Mucosa of descending colon (tissue), 3 donors: ENCODE measurements around the gene ATP2A3. TPM values are rescaled to one million over a fixed set of nuclear protein-coding genes. Genes with fewer than 3 reads are reported as not detected.
A peak's percentile ranks its signal among the peaks of the same experiment; 100 is the strongest.

Source experiments
- ATAC-seq: fragments of 200-7000 bp; cut with Tn5 transposase; one replicate; pipeline ENCODE4 v1.9.1; 2020; ENCODE audit warnings: mild to moderate bottlenecking, moderate library complexity
- DNase-seq, 3 donors: peaks; one replicate each; pipeline ENCODE4 v3.0.0-alpha.2; 2020
- H3K36me3 ChIP-seq: fragments of 200-600 bp; one replicate; pipeline ENCODE4 v1.8.0; 2021; ENCODE audit warnings: low read depth, mild to moderate bottlenecking
- H3K4me1 ChIP-seq: fragments of 200-600 bp; one replicate; pipeline ENCODE4 v1.8.0; 2021; ENCODE audit warnings: low read depth, mild to moderate bottlenecking
- H3K4me3 ChIP-seq: fragments of 200-600 bp; one replicate; pipeline ENCODE4 v1.8.0; 2021; ENCODE audit warnings: mild to moderate bottlenecking
- H3K9me3 ChIP-seq: fragments of 200-600 bp; one replicate; pipeline ENCODE4 v1.8.0; 2021; ENCODE audit warnings: mild to moderate bottlenecking
- intact Hi-C, 2 donors: fragments of 100-400 bp; cut with DNase I in 1 of 2; cut with micrococcal nuclease in 1 of 2; formaldehyde crosslinking; loops; one replicate each; pipeline versions ENCODE4 v1.11.0 to v1.11.1; 2022; cut with DNase I, micrococcal nuclease
- total RNA-seq, 3 donors: library from RNA; stranded (reverse); fragmentation: NEBNext Ultra II Directional in 2 of 3; extraction: Animal tissue kit (Norgen Biotek cat#: 25700) in 2 of 3; gene quantifications; one replicate each; pipeline versions ENCODE4 v1.2.1 to v1.2.4, GENCODE V29; 2021 to 2023
- TF ChIP-seq, protein P1 (sequence below): fragments of 200-600 bp; IDR thresholded peaks from one replicate; pipeline ENCODE4 v1.8.0; 2022; ENCODE audit warnings: antibody characterized with exemption, mild to moderate bottlenecking
- donor health status: DM: no; HTN: no; CAD: no; lungs with moderate emphysema.
- donor health status: DM: no; HTN: no; CAD: no.
- donor health status: DM: no; HTN: yes; CAD: no.

The ATP2A3 gene
- total RNA-seq, 3 donors from 2014 or later: 72.8 to 253 (median 247) TPM

DNA sequence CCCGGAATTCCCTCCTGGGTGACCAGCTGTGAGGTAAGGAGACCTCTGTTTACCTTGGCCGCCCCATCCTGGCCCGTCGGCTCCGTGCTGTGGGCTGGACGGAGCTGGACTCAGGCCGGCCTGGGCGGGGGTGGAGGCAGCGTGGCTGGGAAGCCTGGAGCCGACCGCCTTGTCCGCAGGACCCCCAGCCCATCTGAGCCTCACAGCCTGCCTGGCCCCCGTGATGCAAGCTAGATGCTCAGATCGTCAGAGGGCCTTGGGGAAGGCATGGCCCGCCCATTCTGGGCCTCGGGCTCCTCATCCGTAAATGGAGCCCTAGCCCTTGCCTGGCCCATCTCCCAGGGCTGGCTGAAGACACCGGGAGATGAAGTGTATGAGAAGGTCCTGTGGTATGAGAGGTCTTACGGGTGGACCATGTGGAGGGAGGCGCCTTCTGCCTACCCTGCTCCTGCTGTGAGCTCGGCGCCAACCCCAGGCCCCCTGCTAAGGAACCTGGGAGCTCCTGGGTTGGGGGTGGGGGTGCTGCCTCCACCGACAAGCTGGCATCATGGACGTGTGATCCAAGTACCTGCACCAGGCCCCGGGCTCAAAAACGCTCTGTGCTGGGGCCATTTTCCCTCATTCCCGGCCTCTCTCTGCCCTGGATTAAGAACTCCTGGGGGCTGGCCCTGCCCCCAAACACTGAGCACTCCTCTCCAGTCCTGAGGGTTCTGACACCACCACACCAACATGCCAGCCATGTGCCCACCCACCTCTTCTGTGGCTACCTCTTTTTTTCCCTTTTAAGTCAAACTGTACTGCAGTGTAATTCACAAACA lies 42.5 kb downstream of the ATP2A3 start:
- intact Hi-C loops: no loop called here
- Histone ChIP-seq H3K4me1 (peaks cover 17% of the 10 kb centered on the region), H3K4me3 (no peak overlapping the region), H3K9me3 (no peaks in the 10 kb centered on the region), H3K36me3 (no peaks in the 10 kb centered on the region)
- TF ChIP-seq, protein P1, sequence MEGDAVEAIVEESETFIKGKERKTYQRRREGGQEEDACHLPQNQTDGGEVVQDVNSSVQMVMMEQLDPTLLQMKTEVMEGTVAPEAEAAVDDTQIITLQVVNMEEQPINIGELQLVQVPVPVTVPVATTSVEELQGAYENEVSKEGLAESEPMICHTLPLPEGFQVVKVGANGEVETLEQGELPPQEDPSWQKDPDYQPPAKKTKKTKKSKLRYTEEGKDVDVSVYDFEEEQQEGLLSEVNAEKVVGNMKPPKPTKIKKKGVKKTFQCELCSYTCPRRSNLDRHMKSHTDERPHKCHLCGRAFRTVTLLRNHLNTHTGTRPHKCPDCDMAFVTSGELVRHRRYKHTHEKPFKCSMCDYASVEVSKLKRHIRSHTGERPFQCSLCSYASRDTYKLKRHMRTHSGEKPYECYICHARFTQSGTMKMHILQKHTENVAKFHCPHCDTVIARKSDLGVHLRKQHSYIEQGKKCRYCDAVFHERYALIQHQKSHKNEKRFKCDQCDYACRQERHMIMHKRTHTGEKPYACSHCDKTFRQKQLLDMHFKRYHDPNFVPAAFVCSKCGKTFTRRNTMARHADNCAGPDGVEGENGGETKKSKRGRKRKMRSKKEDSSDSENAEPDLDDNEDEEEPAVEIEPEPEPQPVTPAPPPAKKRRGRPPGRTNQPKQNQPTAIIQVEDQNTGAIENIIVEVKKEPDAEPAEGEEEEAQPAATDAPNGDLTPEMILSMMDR: no peak
- DNase-seq (no peak), ATAC-seq (no peak)

DNA sequence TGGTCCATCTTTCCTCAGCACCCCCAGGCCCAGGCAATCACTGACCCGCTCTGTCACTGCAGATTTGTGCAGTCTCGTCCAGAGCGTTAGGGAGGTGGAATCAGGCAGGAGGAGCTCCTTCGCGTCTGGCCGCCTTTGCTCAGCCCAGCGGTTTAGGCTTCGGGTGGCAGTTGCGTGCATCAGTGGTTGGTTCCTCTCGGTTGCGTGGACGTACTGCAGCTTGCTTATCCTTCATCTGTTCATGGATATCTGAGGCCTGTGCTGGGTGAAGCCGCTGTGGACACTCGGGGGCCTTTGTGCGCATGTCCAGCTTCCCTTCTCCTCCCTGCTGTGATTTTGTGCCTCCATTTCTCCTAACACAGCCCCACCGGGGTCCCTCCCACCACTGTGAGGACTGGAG lies 43.2 kb downstream of the ATP2A3 start:
- intact Hi-C loops: no loop called here
- H3K36me3 ChIP-seq: no peaks in the 10 kb centered on the region
- H3K9me3 ChIP-seq: no peaks in the 10 kb centered on the region
- H3K4me1 ChIP-seq: peaks cover 24% of the 10 kb centered on the region
- DNase-seq (no peak), ATAC-seq (no peak)
- TF ChIP-seq, protein P1: no peak
- H3K4me3 ChIP-seq: no peak overlapping the region

DNA sequence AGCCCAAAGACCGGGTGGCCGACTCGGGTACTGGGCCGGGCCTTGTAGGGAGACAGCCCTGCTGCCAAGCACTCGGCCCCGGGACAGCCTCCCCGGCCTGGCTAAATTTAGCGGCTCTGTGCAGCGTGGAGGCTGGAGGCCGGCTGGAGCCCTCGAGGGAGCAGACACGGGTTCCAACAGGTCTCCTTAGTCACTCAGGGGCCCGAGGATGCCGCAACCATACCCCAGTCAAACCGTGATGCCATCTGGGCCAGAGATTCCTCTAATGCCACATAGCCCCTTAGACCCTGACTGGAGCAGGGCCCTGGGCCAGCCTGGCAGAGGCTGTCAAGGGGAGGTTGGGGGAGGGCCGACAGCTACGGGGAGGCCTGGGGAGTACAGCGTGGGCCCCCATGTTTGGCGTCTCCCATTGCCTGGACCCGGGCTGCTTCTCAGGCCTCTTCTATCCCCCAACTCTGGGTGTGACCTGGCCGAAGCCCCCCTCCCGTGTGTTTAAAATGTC lies 45.1 kb downstream of the ATP2A3 start:
- TF ChIP-seq, protein P1: no peak
- H3K4me3 ChIP-seq: no peak overlapping the region
- H3K4me1 ChIP-seq: peaks cover 28% of the 10 kb centered on the region
- ATAC-seq (no peak), DNase-seq (no peak)
- intact Hi-C loops: loop anchor here (10.0 kb wide), 1 partner anchor 54 kb away; no protein-coding TSS in a partner anchor
- H3K36me3 ChIP-seq: no peaks in the 10 kb centered on the region
- H3K9me3 ChIP-seq: no peaks in the 10 kb centered on the region

DNA sequence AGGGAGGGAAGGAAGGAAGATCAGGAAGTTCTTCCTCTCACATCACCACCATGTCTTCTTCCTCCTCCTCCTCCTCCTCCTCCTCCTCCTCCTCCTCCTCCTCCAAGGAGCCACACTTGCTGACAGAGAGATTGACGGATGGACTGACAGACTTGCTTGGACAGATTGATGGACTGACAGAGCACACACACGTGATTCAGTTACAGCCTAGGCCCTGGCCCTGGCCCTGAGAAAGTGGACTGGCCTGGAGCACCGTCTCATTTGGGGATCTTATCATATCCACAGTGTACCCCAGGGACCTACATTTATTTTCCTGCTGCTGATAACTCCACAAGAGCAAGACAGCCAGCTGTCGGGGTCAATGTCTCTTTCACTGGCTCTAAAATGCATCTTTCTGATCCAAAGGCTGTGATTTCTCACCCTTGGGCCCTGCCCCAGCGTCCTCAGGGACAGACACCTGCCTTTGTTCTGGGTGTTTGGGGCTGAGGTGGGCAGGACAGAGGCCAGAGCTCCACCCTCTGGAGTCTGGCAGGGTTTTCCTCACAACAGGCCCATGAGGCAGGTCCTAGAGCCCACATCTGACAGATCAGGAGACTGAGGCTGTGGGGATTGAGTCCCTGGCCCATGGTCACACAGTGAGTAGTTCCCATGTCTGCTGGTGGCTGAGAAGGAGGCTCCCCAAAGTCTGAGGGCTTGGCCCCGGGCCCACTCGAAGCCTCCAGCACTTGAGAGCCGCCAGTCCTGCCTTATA lies 45.7 kb downstream of the ATP2A3 start:
- ATAC-seq (no peak), DNase-seq (no peak)
- intact Hi-C loops: loop anchor here (10.0 kb wide), 1 partner anchor 54 kb away; no protein-coding TSS in a partner anchor
- Histone ChIP-seq H3K36me3 (no peaks in the 10 kb centered on the region), H3K9me3 (no peaks in the 10 kb centered on the region), H3K4me1 (peaks cover 28% of the 10 kb centered on the region), H3K4me3 (no peak overlapping the region)
- TF ChIP-seq, protein P1: no peak

DNA sequence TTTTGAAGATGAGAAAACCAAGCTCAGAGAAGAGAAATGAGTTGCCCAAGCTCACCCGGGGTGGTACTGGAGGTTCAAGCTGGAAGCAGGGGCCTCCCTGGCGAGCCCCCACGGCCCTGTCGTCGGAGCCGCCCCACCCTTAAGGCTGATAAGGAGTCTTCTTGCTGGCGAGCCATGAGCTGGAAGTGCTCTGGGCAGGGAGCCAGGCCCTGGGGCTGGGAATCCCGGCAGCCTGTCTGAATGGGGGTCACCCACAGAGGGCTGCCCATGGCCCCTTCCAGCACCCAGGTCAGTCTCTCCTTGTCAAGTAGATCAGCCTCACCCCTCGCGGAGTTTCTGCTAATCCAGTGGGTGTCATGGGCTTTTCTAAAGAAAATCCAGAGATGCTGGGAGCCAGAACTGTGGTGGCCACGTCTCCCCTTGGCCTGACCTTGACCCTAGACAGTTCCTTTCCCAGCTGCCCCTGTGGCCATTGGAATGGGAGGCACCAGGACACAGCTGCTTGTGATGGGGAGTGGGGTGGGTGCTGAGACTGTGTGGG lies 46.8 kb downstream of the ATP2A3 start:
- TF ChIP-seq, protein P1: no peak
- DNase-seq (peak; percentile 86), ATAC-seq (peak; percentile 41)
- Histone ChIP-seq H3K4me3 (no peak overlapping the region), H3K4me1 (peaks cover 28% of the 10 kb centered on the region), H3K36me3 (no peaks in the 10 kb centered on the region), H3K9me3 (no peaks in the 10 kb centered on the region)
- intact Hi-C loops: loop anchor here (10.0 kb wide), 1 partner anchor 53 kb away; no protein-coding TSS in a partner anchor
